Uterus (tissue), 2 donors: ENCODE measurements around the gene GRIK3.

ENCODE experiments used
- CTCF ChIP-seq, 4 experiments: fragments of 200-600 bp in 2 of 4; fragments of 450-650 bp in 2 of 4; sonication (generic) in 2 of 4; IDR thresholded peaks; one replicate each; pipeline ENCODE4 v1.5.1; 2016 to 2019; ENCODE audit warnings: antibody characterized with exemption in 4 of 4, mild to moderate bottlenecking in 2 of 4, moderate library complexity in 1 of 4
- POLR2A ChIP-seq, 2 donors: fragments of 450-650 bp; IDR thresholded peaks; one replicate each; pipeline ENCODE4 v1.6.1; 2016; ENCODE audit warnings: antibody characterized with exemption in 2 of 2, mild to moderate bottlenecking in 1 of 2, moderate library complexity in 1 of 2

GRCh38 chr1:36781098-36781497 lies 253.2 kb downstream of the GRIK3 start:
- TF ChIP-seq CTCF (IDR thresholded peaks at IDR 0.05): no peak
- TF ChIP-seq POLR2A (IDR thresholded peaks at IDR 0.05): no peak
